ENCODE data around the gene FAAP100. TPM values are rescaled to one million over a fixed set of nuclear protein-coding genes. Genes with fewer than 3 reads are reported as not detected.

The FAAP100 gene
- total RNA-seq, 1 donor from 2014 or later: 14.8 TPM

GRCh38 chr17:81518785-81519283, 33.3 kb downstream of the FAAP100 start:
- intact Hi-C loops (cut with DNase I): loop anchor here (5.0 kb wide), 1 partner anchor 33 kb away; the partner anchor contains the start of gene FAAP100
- ATAC-seq: peak; percentile 21

DNA sequence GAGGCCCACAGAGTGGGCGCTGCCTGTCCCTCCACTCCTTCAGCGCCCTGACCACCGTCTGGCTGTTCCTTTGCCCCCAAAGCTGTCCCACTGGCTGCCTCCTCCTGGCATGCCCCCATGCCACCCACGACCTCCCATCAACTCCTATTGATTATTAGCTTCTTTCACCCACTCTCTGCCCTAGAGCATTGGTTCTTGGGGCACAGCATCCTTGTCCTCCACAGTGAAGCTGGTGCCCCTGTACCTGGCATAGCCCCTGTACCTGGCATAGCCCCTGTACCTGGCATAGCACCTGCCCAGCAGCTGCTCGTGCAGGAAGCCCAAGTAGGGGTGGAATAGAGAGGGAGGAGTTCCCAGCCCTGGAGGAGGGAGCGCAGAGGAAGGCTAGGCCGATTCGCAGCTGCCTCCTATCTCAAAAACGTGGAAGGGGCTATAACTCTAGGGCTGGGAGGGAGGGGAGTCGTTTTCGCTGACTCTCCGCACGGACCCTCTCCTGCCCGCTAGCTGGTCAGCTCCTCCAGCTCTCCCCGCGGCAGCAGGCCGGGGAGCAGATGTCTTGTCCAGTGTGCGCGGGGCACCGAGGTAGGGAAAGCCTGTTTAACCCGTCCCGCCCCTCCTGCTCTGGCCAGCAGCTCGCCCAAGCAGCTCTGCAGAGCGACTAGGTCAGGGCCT, 33.9 kb downstream of the FAAP100 start:
- intact Hi-C loops (cut with DNase I): loop anchor here (5.0 kb wide), 1 partner anchor 34 kb away; the partner anchor contains the start of gene FAAP100
- peak; percentile 30 for DNase-seq (ENCODE audit: missing footprints)
- no peak for ATAC-seq

More at GRCh38 chr17:81518785-81519283, 33.3 kb downstream of the FAAP100 start:
- peak; percentile 84 for DNase-seq (ENCODE audit: missing footprints)

- peak; percentile 49 for DNase-seq (ENCODE audit: missing footprints)
- ATAC-seq: no peak
- intact Hi-C loops (cut with DNase I): loop anchor here (5.0 kb wide), 1 partner anchor 35 kb away; the partner anchor contains the start of gene FAAP100
Observed at GRCh38 chr17:81517339-81518112, 34.6 kb downstream of the FAAP100 start.

DNA sequence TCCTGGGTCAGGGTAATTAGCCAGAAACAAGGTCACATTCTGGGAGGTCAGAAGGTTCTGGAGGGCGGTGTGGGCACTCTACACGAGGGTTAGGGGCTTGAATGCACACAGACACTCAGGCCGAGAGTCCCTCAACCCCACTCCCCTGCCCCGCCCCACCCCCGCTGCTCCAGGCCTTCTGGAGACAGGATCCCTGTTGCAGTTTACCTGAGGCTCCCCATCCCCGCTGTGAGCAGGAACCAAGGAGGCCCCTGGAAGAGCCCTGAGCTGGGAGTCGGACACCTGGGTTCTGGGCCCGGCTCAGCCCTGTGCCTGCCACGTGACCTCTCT, 35.2 kb downstream of the FAAP100 start:
- ATAC-seq: no peak
- intact Hi-C loops (cut with DNase I): loop anchor here (5.0 kb wide), 1 partner anchor 35 kb away; the partner anchor contains the start of gene FAAP100
- peak; percentile 42 for DNase-seq (ENCODE audit: missing footprints)

DNA sequence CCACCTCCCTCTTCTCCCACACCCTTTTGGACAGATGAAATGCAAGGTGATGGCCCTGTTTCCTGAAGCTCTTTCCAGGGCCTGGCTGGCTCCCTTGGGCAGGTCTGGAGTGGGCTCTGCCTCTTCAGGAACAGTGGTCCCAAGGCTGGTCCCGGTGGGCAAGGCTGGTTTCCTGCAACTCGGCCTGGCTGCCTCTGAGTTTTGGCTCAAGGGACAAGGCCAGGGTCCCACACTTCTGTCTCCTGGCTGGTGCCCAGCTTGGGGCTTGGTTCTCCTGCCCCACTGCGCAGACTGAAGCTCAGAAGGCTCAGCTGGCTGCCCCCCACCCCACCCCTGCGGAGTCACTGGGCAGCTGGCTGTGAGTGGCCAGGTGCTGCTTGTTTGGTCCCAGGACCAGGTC, 35.7 kb downstream of the FAAP100 start:
- DNase-seq (ENCODE audit: missing footprints): peak; percentile 39
- ATAC-seq: no peak
- intact Hi-C loops (cut with DNase I): loop anchor here (5.0 kb wide), 1 partner anchor 36 kb away; the partner anchor contains the start of gene FAAP100

- ATAC-seq (no peak), DNase-seq (ENCODE audit: missing footprints) (peak; percentile 75)
- intact Hi-C loops (cut with DNase I): loop anchor here (5.0 kb wide), 1 partner anchor 37 kb away; the partner anchor contains the start of gene FAAP100
Observed at GRCh38 chr17:81515530-81516041, 36.6 kb downstream of the FAAP100 start.

- DNase-seq (ENCODE audit: missing footprints) (peak; percentile 94), ATAC-seq (peak; percentile 53)
- intact Hi-C loops (cut with DNase I): loop anchor here (5.0 kb wide), 2 partner anchors 37 to 87 kb away; partner anchors contain the start of gene FAAP100
Observed at GRCh38 chr17:81514739-81515529, 37.2 kb downstream of the FAAP100 start.

DNA sequence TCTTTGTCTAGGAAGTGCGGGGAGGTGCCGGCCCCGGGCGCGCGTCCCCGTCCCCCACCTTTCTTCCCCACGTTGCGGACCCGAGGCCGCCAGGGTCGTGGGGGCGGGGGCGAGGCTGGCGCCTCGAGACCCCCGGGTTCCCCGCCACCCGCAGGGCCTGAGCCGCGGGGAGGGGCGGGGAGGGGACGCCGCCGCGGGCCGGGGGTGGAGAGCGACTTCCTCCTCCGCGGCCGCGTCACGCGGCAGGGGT, 37.7 kb downstream of the FAAP100 start:
- intact Hi-C loops (cut with DNase I): loop anchor here (5.0 kb wide), 1 partner anchor 88 kb away; no protein-coding TSS in a partner anchor
- no peak for DNase-seq (ENCODE audit: missing footprints)
- no peak for ATAC-seq

DNA sequence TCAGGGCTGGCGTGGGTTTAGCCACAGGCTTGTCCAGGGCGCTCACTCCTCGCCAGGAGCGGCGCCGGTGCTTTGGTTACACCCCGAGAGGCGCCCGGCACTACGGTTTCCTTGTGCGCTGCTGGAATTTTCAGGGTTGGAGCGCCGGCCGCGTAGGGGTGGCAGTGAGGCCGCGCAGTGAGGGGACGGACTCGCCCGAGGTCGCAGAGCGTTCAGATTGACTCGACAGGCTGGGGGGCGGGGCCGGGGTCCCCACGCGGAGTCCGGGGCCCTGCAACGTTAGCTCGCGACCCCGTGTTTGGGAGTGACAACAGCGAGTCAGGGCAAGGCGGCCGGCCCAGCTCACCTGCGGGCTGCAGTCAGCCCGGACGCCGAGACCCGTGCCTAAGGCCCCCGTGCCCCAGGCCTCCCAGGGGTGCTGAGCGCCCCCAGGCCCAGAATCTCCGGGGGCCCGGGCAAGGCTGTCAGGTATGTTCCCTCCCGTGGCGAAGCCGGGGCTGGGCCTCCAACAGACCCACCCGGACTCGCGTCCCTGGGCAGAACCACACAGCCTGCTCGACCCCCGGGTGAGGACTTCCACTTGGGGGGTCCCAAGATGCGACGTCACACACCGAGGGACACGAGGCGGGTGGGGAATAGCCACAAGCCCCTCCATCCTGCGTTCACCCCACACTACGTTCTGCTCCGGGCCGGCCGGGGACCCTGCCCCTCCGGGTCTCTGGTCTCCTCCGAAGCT, 38.2 kb downstream of the FAAP100 start:
- DNase-seq (ENCODE audit: missing footprints): peak; percentile 90
- ATAC-seq: peak; percentile 22
- intact Hi-C loops (cut with DNase I): loop anchor here (5.0 kb wide), 1 partner anchor 88 kb away; no protein-coding TSS in a partner anchor

GRCh38 chr17:81513372-81513752, 38.8 kb downstream of the FAAP100 start:
- intact Hi-C loops (cut with DNase I): loop anchor here (5.0 kb wide), 1 partner anchor 89 kb away; no protein-coding TSS in a partner anchor
- ATAC-seq: peak; percentile 19
- peak; percentile 87 for DNase-seq (ENCODE audit: missing footprints)

DNA sequence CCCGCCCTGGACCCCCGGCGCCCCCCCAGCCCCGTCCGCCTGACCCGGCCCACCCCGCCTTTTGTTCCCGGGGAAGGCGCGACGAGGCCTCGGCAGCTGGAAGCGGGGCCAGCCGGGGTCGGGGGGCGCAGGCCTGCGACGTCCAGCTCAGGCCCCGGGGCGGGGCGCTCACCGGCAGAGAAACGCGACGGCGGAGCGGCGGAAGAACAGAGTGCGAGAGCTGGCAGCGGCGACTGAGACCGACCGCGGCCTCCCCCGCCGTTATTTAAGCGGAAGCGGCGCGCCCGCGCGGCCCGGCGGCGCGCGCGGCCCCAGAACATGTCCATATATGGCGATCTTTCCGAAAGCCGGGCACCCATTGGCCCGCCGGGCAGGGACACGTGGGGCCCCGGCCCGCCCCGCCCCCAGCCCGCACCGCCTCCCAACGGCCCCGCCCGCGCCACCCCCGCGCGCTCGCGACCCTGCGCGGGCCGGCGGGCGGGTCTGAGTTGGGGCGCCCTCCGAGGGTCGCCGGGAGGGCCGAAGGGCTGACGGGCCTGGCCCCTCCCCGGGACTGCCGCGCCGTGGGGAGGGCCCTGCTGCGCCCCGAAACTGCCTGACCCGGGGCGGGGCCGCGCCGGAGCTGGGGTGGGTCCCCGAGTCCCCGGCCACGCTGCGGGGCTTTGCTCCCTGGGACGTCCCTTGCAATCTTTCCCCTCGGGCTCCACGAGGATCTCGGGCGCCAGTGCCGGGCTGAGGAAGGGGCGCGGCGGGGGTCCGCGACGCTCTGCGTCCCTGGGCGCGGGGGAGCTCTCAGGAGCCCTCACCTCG, 39.4 kb downstream of the FAAP100 start, which contains the start of gene ACTG1:
ACTG1 (minus strand) TSS at position 238 of the 810 bp plus-strand sequence. CDS start 445 bp downstream, outside the sequence.
- peak; percentile 95 for DNase-seq (ENCODE audit: missing footprints)
- intact Hi-C loops (cut with DNase I): loop anchor here (5.0 kb wide), 1 partner anchor 90 kb away; no protein-coding TSS in a partner anchor
- peak; percentile 70 for ATAC-seq

GRCh38 chr17:81511804-81512561, 40.2 kb downstream of the FAAP100 start:
- intact Hi-C loops (cut with DNase I): loop anchor here (5.0 kb wide), 1 partner anchor 90 kb away; no protein-coding TSS in a partner anchor
- peak; percentile 64 for DNase-seq (ENCODE audit: missing footprints)
- no peak for ATAC-seq

DNA sequence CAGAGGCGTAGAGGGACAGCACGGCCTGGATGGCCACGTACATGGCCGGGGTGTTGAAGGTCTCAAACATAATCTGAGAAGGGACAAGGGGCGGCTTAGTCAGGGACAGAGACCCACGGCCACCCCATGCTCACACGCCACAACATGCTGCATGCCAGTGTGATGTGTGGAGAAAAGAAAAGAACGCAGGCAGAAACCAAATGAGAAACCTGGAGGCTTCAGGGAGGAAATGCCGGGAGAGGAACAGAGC, 40.7 kb downstream of the FAAP100 start:
- ATAC-seq (no peak), DNase-seq (ENCODE audit: missing footprints) (no peak)
- intact Hi-C loops (cut with DNase I): loop anchor here (5.0 kb wide), 1 partner anchor 91 kb away; no protein-coding TSS in a partner anchor

DNA sequence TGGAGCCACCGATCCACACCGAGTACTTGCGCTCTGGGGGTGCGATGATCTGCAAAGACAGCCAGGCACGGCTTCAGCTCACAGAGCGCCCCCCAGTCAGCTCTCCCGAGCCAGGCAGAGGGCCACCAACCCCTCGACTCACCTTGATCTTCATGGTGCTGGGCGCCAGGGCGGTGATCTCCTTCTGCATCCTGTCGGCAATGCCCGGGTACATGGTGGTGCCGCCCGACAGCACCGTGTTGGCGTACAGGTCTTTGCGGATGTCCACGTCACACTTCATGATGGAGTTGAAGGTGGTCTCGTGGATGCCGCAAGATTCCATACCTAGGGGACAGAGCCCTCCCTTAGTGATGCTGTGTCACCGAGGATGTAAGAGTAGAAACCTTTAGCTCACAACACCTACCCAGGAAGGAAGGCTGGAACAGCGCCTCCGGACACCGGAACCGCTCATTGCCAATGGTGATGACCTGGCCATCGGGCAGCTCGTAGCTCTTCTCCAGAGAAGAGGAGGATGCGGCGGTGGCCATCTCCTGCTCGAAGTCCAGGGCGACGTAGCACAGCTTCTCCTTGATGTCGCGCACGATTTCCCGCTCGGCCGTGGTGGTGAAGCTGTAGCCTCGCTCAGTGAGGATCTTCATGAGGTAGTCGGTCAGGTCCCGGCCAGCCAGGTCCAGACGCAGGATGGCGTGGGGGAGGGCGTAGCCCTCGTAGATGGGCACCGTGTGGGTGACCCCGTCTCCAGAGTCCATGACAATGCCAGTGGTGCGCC, 41.2 kb downstream of the FAAP100 start:
- intact Hi-C loops (cut with DNase I): loop anchor here (5.0 kb wide), 1 partner anchor 91 kb away; no protein-coding TSS in a partner anchor
- DNase-seq (ENCODE audit: missing footprints) (peak; percentile 60), ATAC-seq (no peak)

DNA sequence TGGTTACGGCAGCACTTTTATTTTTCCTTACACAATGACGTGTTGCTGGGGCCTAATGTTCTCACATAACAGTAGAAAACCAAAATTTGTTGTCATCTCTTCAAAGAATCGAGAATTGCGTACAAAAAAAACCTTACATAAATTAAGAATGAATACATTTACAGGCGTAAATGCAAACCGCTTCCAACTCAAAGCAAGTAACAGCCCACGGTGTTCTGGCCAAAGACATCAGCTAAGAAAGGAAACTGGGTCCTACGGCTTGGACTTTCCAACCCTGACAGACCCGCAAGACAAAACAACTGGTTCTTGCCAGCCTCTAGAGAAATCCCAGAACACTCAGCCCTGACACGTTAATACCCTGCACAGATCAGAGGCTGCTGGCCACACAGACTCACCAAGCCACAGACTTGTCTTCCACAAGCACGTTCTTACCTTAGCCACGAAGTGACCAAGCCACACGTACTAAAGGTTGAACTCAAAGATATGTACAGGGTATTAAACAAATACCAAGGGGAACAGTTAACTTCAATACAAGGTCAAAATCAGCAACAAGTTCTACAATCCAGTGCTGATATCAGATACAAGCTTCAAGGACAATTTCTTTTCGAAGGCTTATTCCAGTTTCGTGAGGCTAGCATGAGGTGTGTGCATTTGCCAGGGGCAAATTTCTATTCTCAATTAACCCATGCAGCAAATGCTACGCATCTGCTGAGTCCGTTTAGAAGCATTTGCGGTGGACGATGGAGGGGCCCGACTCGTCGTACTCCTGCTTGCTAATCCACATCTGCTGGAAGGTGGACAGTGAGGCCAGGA, 42.0 kb downstream of the FAAP100 start:
- intact Hi-C loops (cut with DNase I): loop anchor here (5.0 kb wide), 1 partner anchor 92 kb away; no protein-coding TSS in a partner anchor
- DNase-seq (ENCODE audit: missing footprints): no peak
- no peak for ATAC-seq
